NT2/D1 (cell line): ENCODE results near the gene RMI2.
"Not testable (repeated sequence)": the region's sequence is repeated elsewhere in the genome, so short reads cannot be mapped to it uniquely, and the experiment has no call there.

Source experiments
- DNase-seq: peaks from one replicate; pipeline ENCODE4 v3.0.0-alpha.2; 2011; ENCODE audit warnings: low read depth, low spot score
- H3K27me3 ChIP-seq: 2 replicates; pipeline ENCODE4 v1.6.0; 2011; ENCODE audit warnings: mild to moderate bottlenecking; ENCODE audit not compliant: insufficient read length, insufficient read depth
- H3K36me3 ChIP-seq: 2 replicates; pipeline ENCODE4 v1.6.1; 2011; ENCODE audit warnings: mild to moderate bottlenecking, low read length, mixed read lengths; ENCODE audit not compliant: insufficient read depth, insufficient read length
- H3K4me1 ChIP-seq: 2 replicates; pipeline ENCODE4 v1.5.1; 2011; ENCODE audit not compliant: insufficient read depth, insufficient read length
- H3K4me3 ChIP-seq: 2 replicates; pipeline ENCODE4 v1.5.1; 2011; ENCODE audit warnings: low read depth; ENCODE audit not compliant: insufficient read length
- H3K9ac ChIP-seq: 2 replicates; pipeline ENCODE4 v1.6.0; 2011; ENCODE audit warnings: low read depth; ENCODE audit not compliant: insufficient read length
- H3K9me3 ChIP-seq: 2 replicates; pipeline ENCODE4 v1.5.1; 2011; ENCODE audit warnings: mild to moderate bottlenecking, low read length; ENCODE audit not compliant: insufficient read depth
- SUZ12 ChIP-seq: IDR thresholded peaks from 2 replicates; pipeline ENCODE4 v1.6.1; 2011; ENCODE audit not compliant: insufficient read length, insufficient read depth; ENCODE audit errors: extremely low read depth
- YY1 ChIP-seq: IDR thresholded peaks from 2 replicates; pipeline ENCODE4 v1.6.1; 2011; ENCODE audit not compliant: insufficient read length, insufficient read depth
- ZNF274 ChIP-seq: IDR thresholded peaks from 2 replicates; pipeline ENCODE4 v1.6.1; 2011; ENCODE audit warnings: mild to moderate bottlenecking, low read depth, low read length

RMI2 gene

GRCh38 chr16:11345040-11345862 is at the start of gene RMI2:
Gene RMI2, plus strand, starts transcription at chr16:11345459. Its CDS starts 13 bp downstream, at chr16:11345472.
- TF ChIP-seq ZNF274: no peak
- H3K36me3 ChIP-seq: peaks cover 12% of the 10 kb centered on the region
- peaks cover 13% of the 10 kb centered on the region for H3K4me1 ChIP-seq
- no peaks in the 10 kb centered on the region for H3K27me3 ChIP-seq
- no peaks in the 10 kb centered on the region for H3K9me3 ChIP-seq
- peak within 1 kb of the TSS; percentile 82 for H3K9ac ChIP-seq
- peak; percentile 96 for DNase-seq
- H3K4me3 ChIP-seq: peak within 1 kb of the TSS; percentile 61

DNA sequence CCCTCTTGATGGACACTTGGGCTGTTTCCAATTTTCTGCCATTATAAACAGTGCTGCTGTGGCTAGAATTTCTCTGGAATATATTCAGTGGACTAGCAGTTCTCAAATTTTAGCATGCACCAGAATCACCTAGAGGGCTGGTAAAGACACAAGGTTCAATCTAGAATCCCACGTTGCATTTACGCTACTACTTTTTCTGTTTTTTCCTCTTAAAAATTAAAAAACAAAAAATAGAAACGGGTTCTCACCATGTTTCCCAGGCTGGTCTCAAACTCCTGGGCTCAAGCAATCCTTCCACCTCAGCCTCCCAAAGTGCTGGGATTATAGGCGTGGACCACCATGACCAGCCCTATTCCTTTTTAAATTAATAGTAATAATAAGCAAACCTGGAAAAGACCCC is 49.6 kb upstream of the RMI2 start:
- Histone ChIP-seq H3K4me1 (peaks cover 12% of the 10 kb centered on the region), H3K27me3 (no peaks in the 10 kb centered on the region), H3K4me3 (no peak overlapping the region), H3K9ac (no peak overlapping the region), H3K9me3 (no peaks in the 10 kb centered on the region), H3K36me3 (no peaks in the 10 kb centered on the region)
- DNase-seq: no peak
- no peak for TF ChIP-seq ZNF274
- TF ChIP-seq SUZ12: no peak
- TF ChIP-seq YY1: no peak

DNA sequence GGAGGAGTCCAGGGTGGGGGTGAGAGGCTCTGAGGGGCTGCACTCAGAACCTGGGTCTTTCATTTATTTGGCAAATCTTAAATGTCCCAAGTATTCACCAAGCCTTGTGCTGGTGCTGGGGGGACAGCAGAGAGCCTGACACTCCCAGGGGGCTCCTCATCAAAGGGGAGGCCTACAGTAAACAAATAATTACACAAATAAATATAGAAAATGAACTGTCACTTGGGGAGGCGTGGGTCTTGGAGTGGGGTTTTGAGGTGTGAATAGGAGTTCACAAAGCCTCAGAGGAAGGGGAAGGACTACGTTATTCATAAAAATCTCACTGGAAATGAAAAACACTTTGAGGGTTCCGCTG is 48.9 kb upstream of the RMI2 start:
- H3K9me3 ChIP-seq: no peaks in the 10 kb centered on the region
- no peaks in the 10 kb centered on the region for H3K36me3 ChIP-seq
- no peak for DNase-seq
- no peaks in the 10 kb centered on the region for H3K27me3 ChIP-seq
- TF ChIP-seq ZNF274 (no peak), SUZ12 (no peak), YY1 (no peak)
- no peak overlapping the region for H3K4me3 ChIP-seq
- no peak overlapping the region for H3K9ac ChIP-seq
- H3K4me1 ChIP-seq: peaks cover 9% of the 10 kb centered on the region

DNA sequence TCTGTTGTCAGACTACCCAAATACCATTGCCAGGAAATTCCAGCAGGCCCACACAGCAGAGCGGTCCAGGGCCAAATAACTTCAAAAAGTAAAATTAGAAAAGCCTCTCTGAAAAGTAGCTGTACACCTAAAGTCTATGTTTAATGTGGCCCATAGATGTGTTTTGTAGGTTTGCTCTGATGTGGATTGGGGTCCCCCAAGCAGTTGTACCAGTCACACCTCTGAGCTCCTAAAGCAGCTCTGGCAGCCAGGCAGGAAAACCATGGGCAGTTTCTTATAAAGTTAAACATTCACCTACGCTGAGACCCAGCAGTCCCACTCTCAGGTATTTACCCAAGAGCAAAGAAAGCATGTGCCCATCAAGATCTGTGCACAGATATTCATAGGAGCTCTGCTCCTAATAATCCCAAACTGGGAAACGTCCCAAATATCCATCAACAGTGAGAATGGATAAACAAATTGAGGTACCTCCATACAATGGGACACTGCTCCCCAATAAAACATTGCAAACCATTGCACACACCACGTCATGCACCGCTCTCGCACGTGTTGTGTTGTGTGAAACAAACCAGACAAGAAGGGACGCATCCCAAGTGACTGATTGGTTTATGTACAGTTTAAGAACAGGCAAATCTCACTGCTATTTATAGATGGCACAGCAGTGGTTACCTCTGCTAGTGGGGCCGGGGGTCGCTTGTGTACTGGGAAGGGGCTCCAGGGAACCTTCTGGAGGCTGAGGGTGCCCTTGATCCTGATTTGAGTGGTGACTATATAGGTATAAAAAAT is 48.4 kb upstream of the RMI2 start:
- H3K4me1 ChIP-seq: peaks cover 9% of the 10 kb centered on the region
- no peaks in the 10 kb centered on the region for H3K9me3 ChIP-seq
- DNase-seq: no peak
- TF ChIP-seq ZNF274: no peak
- no peak for TF ChIP-seq YY1
- no peak for TF ChIP-seq SUZ12
- no peaks in the 10 kb centered on the region for H3K36me3 ChIP-seq
- H3K9ac ChIP-seq: peak overlapping the region; percentile 33
- H3K27me3 ChIP-seq: no peaks in the 10 kb centered on the region
- H3K4me3 ChIP-seq: no peak overlapping the region

DNA sequence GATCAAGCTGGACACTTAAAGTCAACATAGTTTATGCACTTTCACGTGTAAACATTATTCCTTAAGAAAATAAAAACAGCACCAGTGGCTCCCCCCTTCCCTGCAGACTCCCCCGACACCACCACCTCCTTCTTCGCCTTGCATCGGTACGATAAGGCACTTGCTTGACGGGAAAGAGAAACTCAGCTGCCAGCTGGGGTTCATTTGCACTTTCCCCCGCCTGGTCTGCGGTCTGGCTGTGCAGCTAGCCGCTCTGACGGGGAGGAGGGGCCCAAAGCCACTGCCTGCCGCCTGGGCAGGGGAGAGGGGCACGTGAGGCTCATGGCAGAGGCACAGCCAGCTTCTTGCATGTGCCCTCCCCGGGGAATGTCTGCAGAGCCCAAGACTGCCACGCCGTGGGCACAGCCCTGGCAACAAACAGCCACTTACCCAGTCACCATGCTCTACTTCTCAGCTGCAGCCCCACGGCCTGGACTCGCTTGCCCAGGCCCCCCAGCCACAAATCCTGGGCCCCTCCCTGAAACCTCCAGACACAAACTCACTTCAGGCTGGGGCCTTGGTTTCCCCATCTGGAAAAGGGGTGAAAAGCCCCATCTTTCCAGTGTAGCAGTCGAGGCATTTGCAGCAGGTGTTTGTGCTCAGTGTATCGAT is 47.6 kb upstream of the RMI2 start:
- DNase-seq: peak; percentile 51
- Histone ChIP-seq H3K9ac (peak overlapping the region; percentile 33), H3K4me1 (peaks cover 9% of the 10 kb centered on the region), H3K9me3 (no peaks in the 10 kb centered on the region), H3K27me3 (no peaks in the 10 kb centered on the region), H3K36me3 (no peaks in the 10 kb centered on the region), H3K4me3 (no peak overlapping the region)
- TF ChIP-seq SUZ12: no peak
- TF ChIP-seq ZNF274: no peak
- no peak for TF ChIP-seq YY1

DNA sequence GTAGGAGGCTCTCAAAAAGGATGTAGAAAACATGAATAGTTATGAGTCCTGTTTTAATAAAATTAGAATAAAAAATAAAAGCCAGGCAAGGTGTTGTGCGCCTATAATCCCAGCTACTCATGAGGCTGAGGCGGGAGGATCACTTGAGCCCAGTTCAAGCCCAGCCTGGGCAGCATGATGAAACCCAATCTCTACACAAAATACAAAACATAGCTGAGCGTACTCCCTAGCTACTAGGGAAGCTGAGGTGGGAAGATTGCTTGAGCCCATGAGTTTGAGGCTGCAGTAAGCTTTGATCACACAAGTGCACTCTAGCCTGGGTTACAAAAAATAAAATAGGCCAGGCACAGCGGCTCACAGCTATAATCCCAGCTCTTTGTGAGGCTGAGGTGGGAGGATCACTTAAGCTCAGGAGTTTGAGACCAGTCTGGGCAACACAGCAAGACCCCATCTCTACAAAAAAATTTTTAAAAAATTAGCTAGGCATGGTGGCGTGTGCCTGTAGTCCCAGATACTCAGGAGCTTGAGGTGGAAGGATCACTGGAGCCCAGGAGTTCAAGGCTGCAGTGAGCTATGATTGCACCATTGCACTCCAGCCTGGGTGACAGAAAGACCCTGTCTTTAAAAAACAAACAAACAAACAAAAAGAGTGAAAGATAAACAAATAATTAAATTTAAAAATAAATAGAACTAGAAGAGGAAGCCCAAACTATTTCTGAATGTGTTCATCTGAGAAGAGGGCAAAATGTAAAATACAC is 46.9 kb upstream of the RMI2 start:
- no peak for DNase-seq
- Histone ChIP-seq H3K4me3 (no peak overlapping the region), H3K9me3 (no peaks in the 10 kb centered on the region), H3K4me1 (peaks cover 9% of the 10 kb centered on the region), H3K9ac (no peak overlapping the region), H3K27me3 (no peaks in the 10 kb centered on the region), H3K36me3 (no peaks in the 10 kb centered on the region)
- TF ChIP-seq ZNF274 (no peak), SUZ12 (no peak), YY1 (no peak)

DNA sequence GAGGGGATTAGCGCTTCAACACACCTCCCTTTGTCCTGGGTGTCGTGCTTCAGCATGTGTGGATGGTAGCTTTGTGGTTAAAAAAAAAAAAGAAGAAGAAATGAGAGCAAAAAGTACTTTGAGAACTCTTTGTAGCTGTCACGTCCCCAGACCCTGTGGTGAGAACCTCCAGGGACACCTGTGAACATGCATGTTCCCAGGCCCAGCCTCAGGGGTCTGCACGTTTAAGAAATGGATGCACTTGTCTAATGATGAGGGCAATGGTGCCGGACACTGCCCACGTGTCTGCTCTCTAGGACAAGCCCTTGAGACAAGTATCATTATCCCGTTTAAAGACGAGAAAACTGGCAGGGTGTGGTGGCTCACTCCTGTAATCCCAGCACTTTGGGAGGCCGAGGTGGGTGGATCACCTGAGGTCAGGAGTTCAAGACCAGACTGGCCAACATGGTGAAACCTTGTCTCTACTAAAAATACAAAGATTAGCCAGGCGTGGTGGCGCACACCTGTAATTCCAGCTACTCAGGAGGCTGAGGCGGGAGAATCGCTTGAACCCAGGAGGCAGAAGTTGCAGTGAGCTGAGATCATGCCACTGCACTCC is 46.2 kb upstream of the RMI2 start:
- H3K27me3 ChIP-seq, H3K4me3 ChIP-seq, H3K9me3 ChIP-seq, H3K36me3 ChIP-seq, H3K9ac ChIP-seq, DNase-seq, H3K4me1 ChIP-seq: not testable (repeated sequence)
